Left colon (tissue), 2 donors: ENCODE measurements around the gene TBL2. TPM values are rescaled to one million over a fixed set of nuclear protein-coding genes. Genes with fewer than 3 reads are reported as not detected.

Source experiments
- ATAC-seq: fragments of 200-7000 bp; cut with Tn5 transposase; one replicate; pipeline ENCODE4 v1.9.1; 2020; ENCODE audit warnings: mild to moderate bottlenecking, moderate library complexity
- DNase-seq, 2 donors: peaks; one replicate each; pipeline ENCODE4 v3.0.0-alpha.2; 2020
- intact Hi-C, 2 donors: fragments of 100-400 bp; cut with DNase I in 1 of 2; cut with micrococcal nuclease in 1 of 2; formaldehyde crosslinking; loops; one replicate each; pipeline versions ENCODE4 v1.11.2 to v1.14.0; 2022; cut with DNase I, micrococcal nuclease
- total RNA-seq, 2 donors: library from RNA; stranded (reverse); fragmentation: NEBNext Ultra II Directional; extraction: Animal tissue kit (Norgen Biotek cat#: 25700); gene quantifications; one replicate each; pipeline ENCODE4 v1.2.1, GENCODE V29; 2021
- donor health status: DM: no; HTN: no; CAD: no.
- donor health status: DM: yes; HTN: yes; CAD: no.

The TBL2 gene
- total RNA-seq, 2 donors from 2014 or later: 30.8 to 36.3 TPM

DNA sequence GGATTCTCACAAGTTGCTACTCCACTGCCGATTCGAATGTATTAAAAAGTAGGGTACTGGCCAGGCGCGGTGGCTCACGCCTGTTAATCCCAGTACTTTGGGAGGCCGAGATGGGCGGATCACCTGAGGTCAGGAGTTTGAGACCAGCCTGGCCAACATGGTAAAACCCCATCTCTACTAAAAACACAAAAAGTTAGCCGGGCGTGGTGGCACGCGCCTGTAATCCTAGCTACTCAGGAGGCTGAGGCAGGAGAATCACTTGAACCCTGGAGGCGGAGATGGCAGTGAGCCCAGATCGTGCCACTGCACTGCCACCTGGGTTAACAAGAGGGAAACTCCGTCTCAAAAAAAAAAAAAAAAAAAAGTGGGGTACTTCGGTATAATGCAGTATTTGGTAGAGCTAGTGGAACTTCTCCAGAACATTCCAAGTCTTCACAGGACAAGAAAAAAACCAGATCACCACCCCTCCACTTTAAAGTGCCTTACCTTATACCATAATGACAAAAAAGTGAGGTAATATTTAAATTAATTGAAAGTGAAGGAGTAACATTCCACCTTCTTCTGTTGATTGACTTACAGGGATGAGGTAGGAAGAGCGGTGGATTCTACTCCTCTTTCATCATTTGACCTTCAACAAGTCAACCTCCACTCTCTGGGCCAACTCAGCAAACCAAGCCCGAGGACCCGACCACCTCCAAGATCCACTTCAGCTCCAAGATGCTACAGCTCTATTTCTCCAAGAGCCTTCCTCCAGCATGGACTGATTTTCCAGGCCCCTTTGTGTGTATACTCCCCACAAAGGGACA is 58.3 kb downstream of the TBL2 start:
- no peak for ATAC-seq
- intact Hi-C loops: no loop called here
- DNase-seq: peak; percentile 25 to 35

DNA sequence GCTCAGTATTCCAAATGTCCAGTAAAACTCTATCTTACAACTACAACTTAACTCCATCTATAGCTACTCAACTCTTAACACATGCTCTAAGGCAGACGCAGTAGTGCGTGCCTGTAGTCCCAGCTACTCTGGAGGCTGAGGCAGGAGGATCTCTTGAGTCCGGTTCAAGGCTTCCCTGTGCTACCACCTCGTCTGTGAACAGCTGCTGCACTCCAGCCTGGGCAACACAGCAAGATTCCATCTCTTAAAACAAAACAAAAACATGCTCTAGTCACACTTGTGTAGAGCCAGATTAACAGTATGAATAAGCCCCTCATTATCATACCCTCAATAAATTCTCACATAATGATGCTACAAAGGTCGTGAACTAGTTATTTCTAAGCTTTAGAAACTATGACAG is 59.9 kb downstream of the TBL2 start:
- intact Hi-C loops: no loop called here
- no peak for ATAC-seq
- DNase-seq: no peak

Other genes with a start within 250 kb of the TBL2 start
- under 1 TPM; 0.12 to 0.25 TPM for gene FZD9, start 144.8 kb downstream of the TBL2 start, total RNA-seq
- 10 to 100 TPM; 37.7 to 42.6 TPM for gene BAZ1B, start 56.3 kb downstream of the TBL2 start, total RNA-seq
- gene BCL7B, start 20.9 kb downstream of the TBL2 start, total RNA-seq: 10 to 100 TPM; 59.0 to 60.8 TPM
- 10 to 100 TPM; 13.2 to 23.3 TPM for gene MLXIPL, start 45.9 kb upstream of the TBL2 start, total RNA-seq
- gene VPS37D, start 89.3 kb upstream of the TBL2 start, total RNA-seq: under 1 TPM; 0.70 to 0.78 TPM
- gene DNAJC30, start 104.9 kb upstream of the TBL2 start, total RNA-seq: 10 to 100 TPM in 1 of 2 donors, 1 to 10 TPM in 1; 8.5 to 10.0 TPM
- gene BUD23, start 105.0 kb upstream of the TBL2 start, total RNA-seq: 10 to 100 TPM; 39.0 to 48.2 TPM
- 1 to 10 TPM; 4.7 to 6.9 TPM for gene STX1A, start 141.1 kb upstream of the TBL2 start, total RNA-seq
- gene ABHD11, start 160.2 kb upstream of the TBL2 start, total RNA-seq: 100 to 1,000 TPM in 1 of 2 donors, 10 to 100 TPM in 1; 89.5 to 131 TPM
- gene CLDN3, start 191.7 kb upstream of the TBL2 start, total RNA-seq: 100 to 1,000 TPM; 566 to 781 TPM